Astrocyte of the cerebellum (primary cell): ENCODE measurements around the gene RPL26.

ENCODE experiments used
- DNase-seq: peaks from one replicate; pipeline ENCODE4 v3.0.0-alpha.2; 2011; ENCODE audit warnings: low read depth
- H3K4me3 ChIP-seq: 2 replicates; pipeline ENCODE4 v1.5.1; 2011; ENCODE audit warnings: mild to moderate bottlenecking, low read depth, low read length, moderate library complexity
- in situ Hi-C: cut with HindIII; loops from 2 replicates; pipeline ENCODE4 v1.10.0; 2017; ENCODE audit warnings: low sequenced_read_pairs
- TF ChIP-seq, protein P1 (sequence below): IDR thresholded peaks from 2 replicates; pipeline ENCODE4 v1.5.1; 2012; ENCODE audit warnings: low read length, low read depth, moderate library complexity, mild to moderate bottlenecking; ENCODE audit errors: missing control alignments

Gene RPL26

DNA sequence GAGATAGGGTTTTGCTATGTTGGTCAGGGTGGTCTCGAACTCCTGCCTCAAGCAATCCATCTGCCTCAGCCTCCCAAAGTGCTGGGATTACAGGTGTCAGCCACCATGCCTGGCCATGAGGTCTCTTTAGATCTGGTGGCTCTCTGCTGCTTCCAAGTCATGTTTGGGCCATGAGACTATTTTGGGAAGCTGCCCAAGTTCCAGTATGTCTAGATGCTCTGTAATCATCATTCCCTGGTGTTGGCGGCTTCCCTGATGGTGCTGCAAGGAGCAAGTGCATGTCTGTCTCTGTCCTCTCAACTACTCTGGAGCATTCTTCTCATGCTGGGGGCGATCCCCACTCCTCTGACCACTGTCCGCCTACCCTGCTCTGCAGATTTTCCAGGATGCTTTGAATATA lies 49.7 kb downstream of the RPL26 start:
- TF ChIP-seq, protein P1, sequence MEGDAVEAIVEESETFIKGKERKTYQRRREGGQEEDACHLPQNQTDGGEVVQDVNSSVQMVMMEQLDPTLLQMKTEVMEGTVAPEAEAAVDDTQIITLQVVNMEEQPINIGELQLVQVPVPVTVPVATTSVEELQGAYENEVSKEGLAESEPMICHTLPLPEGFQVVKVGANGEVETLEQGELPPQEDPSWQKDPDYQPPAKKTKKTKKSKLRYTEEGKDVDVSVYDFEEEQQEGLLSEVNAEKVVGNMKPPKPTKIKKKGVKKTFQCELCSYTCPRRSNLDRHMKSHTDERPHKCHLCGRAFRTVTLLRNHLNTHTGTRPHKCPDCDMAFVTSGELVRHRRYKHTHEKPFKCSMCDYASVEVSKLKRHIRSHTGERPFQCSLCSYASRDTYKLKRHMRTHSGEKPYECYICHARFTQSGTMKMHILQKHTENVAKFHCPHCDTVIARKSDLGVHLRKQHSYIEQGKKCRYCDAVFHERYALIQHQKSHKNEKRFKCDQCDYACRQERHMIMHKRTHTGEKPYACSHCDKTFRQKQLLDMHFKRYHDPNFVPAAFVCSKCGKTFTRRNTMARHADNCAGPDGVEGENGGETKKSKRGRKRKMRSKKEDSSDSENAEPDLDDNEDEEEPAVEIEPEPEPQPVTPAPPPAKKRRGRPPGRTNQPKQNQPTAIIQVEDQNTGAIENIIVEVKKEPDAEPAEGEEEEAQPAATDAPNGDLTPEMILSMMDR = no peak
- in situ Hi-C loops = no loop called here
- H3K4me3 ChIP-seq = no peak overlapping the region
- DNase-seq = no peak

DNA sequence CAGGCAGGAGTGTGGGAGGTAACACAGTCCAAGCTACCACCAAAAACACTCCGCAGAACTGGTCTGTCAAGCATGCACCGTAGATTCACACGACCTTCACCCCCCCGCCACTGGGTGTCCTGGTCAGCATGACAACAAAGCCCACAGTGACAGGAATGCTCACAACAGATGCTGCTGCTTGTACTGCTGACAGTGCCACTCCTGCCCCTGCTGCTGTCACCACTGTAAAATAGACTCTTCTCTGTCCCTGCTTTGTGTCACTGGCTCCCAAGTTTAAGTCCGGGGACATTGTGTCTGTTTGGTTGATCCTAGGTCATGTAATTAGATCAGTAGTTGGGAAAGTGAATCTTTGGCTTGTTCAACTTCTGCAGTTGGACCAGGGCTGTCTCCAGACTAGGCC lies 50.3 kb downstream of the RPL26 start:
- in situ Hi-C loops = no loop called here
- no peak for DNase-seq
- TF ChIP-seq, protein P1 = no peak
- no peak overlapping the region for H3K4me3 ChIP-seq

DNA sequence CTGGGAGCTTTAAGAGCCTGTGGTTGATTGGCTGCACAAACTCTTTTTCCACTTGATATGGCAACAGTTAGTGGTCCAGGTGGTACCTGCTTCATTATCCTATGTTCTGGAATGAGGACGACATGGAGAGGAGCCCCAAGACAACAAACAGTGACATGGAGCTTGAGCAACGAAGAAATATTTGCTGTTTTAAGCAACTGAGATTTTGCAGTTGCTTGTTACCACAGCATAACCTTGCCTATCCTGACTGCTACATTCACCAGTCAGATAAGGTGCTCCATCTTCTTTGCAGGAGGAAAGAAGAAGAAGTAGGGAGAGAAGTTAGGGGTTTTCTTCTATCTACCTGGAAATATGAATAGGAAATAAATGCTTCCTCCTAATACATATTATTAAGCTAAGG lies 50.9 kb downstream of the RPL26 start:
- TF ChIP-seq, protein P1 = no peak
- DNase-seq = no peak
- H3K4me3 ChIP-seq = no peak overlapping the region
- in situ Hi-C loops = no loop called here
